Activated T-cell treated with anti-CD3 and anti-CD28 coated beads, Interleukin-2, amount 50 U/mL, for 4 hours (primary cell): Measurements from ENCODE around the gene PADI6. TPM values are rescaled to one million over a fixed set of nuclear protein-coding genes. Genes with fewer than 3 reads are reported as not detected.

Experiments
- ATAC-seq, 2 donors: fragments of 200-7000 bp; cut with Tn5 transposase; one replicate each; pipeline ENCODE4 v1.10.0; 2021
- DNase-seq: peaks from one replicate; pipeline ENCODE4 v3.0.0-alpha.2; 2020
- H3K27me3 Mint-ChIP-seq: one replicate; pipeline ENCODE4 v1.8.0; 2021; ENCODE audit warnings: low read depth, mixed read lengths
- H3K36me3 Mint-ChIP-seq: one replicate; pipeline ENCODE4 v1.8.0; 2022; ENCODE audit warnings: mixed read lengths; ENCODE audit not compliant: insufficient read depth
- H3K4me1 Mint-ChIP-seq: one replicate; pipeline ENCODE4 v1.8.0; 2021; ENCODE audit warnings: low read depth, mixed read lengths
- H3K4me3 Mint-ChIP-seq: one replicate; pipeline ENCODE4 v1.8.0; 2021; ENCODE audit warnings: mild to moderate bottlenecking, moderate library complexity, mixed read lengths
- H3K9me3 Mint-ChIP-seq: one replicate; pipeline ENCODE4 v1.8.0; 2021; ENCODE audit warnings: mixed read lengths
- total RNA-seq, 3 donors: library from RNA; stranded (reverse); gene quantifications; one replicate each; pipeline ENCODE4 v1.2.1, GENCODE V29; 2021

PADI6 gene
- total RNA-seq, 3 donors from 2014 or later = not detected

GRCh38 chr1:17348593-17349234, 23.3 kb upstream of the PADI6 start:
- no peaks in the 10 kb centered on the region for H3K4me1 Mint-ChIP-seq
- no peaks in the 10 kb centered on the region for H3K36me3 Mint-ChIP-seq

DNA sequence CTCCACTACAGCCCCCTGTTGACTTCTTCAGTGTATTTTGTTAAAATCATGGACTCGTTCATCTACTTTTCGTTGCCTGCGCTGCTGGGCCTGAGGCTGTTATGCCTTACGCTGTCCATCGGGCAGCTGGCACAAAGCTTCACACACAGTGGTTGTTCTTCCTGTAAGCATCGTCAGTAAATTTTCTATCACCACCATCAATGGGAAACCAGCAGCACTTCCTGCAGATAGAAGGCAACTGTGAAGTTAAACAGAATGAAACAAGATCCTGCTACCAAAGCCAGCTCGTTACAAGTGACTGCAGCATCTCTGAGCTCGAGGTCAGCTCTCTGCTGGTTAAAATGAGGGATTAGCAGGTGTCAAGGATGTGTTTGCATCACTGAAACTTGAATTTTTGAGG, 21.9 kb upstream of the PADI6 start:
- ATAC-seq = no peak
- no peaks in the 10 kb centered on the region for H3K4me1 Mint-ChIP-seq

More at GRCh38 chr1:17348593-17349234, 23.3 kb upstream of the PADI6 start:
- H3K27me3 Mint-ChIP-seq = peaks cover 11% of the 10 kb centered on the region
- H3K9me3 Mint-ChIP-seq = no peaks in the 10 kb centered on the region
- no peak for ATAC-seq
- no peak overlapping the region for H3K4me3 Mint-ChIP-seq
- DNase-seq = no peak

DNA sequence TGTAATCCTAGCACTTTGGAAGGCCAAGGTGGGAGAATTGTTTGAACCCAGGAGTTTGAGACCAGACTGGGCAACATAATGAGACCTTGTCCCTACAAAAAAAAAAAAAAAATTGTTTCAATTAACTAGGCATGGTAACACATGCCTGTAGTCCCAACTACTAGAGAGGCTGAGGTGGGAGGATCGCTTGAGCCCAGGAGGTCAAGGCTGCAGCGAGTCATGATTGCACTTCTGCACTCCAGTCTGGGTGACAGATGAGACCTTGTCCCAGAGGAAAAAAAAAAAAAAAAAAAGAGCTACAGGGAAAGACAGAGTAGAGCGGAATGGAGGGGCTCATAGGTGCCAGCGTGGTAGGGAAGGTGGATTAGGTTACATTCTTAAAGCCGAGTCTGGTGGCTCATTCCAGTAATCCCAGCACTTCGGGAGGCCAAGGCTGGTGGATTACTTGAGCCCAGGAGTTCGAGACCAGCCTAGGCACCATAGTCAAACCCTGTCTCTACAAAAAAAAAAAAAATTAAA, 21.0 kb upstream of the PADI6 start:
- H3K27me3 Mint-ChIP-seq = peaks cover 11% of the 10 kb centered on the region
- no peaks in the 10 kb centered on the region for H3K9me3 Mint-ChIP-seq
- no peak for ATAC-seq
- no peak for DNase-seq
- H3K36me3 Mint-ChIP-seq = no peaks in the 10 kb centered on the region
- H3K4me3 Mint-ChIP-seq = no peak overlapping the region
- no peaks in the 10 kb centered on the region for H3K4me1 Mint-ChIP-seq

More for the DNA sequence above, 21.9 kb upstream of the PADI6 start:
- H3K36me3 Mint-ChIP-seq = no peaks in the 10 kb centered on the region
- no peak overlapping the region for H3K4me3 Mint-ChIP-seq
- peaks cover 11% of the 10 kb centered on the region for H3K27me3 Mint-ChIP-seq
- no peak for DNase-seq
- H3K9me3 Mint-ChIP-seq = no peaks in the 10 kb centered on the region

GRCh38 chr1:17351598-17352324, 20.2 kb upstream of the PADI6 start:
- Mint-ChIP-seq H3K36me3 (no peaks in the 10 kb centered on the region), H3K4me3 (no peak overlapping the region), H3K4me1 (peaks cover 2% of the 10 kb centered on the region), H3K27me3 (peaks cover 11% of the 10 kb centered on the region), H3K9me3 (no peaks in the 10 kb centered on the region)
- no peak for DNase-seq
- ATAC-seq = no peak

DNA sequence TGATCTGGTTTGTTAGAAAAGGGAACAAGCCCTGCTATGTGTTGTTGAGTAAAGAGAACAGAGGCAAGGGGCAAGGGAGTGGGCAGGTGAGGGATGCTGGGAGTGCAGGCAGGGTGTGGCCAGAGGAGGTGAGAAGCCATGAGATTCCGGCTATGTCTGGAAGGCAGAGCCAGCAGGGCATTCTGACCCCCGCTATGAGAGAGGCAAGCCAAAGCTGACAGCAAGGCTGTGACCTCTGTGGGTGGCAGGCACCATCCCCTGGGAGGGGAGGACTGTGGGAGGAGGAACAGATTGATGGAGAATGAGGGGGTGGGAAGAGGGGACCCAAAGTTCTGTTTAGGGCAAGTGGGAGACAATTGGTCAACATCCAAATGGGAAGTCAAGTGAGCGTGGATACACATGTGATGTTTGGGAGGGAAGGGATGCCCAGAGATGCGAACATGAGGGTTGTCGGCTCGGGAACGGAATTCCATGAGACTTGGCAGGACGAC, 19.5 kb upstream of the PADI6 start:
- peaks cover 11% of the 10 kb centered on the region for H3K27me3 Mint-ChIP-seq
- no peak for DNase-seq
- H3K36me3 Mint-ChIP-seq = no peaks in the 10 kb centered on the region
- H3K9me3 Mint-ChIP-seq = no peaks in the 10 kb centered on the region
- no peak overlapping the region for H3K4me3 Mint-ChIP-seq
- peaks cover 3% of the 10 kb centered on the region for H3K4me1 Mint-ChIP-seq
- ATAC-seq = no peak

- DNase-seq (no peak), ATAC-seq (peak; percentile 73 to 89)
- peaks cover 3% of the 10 kb centered on the region for H3K4me1 Mint-ChIP-seq
- no peaks in the 10 kb centered on the region for H3K9me3 Mint-ChIP-seq
- peaks cover 2% of the 10 kb centered on the region for H3K27me3 Mint-ChIP-seq
- no peaks in the 10 kb centered on the region for H3K36me3 Mint-ChIP-seq
- no peak overlapping the region for H3K4me3 Mint-ChIP-seq
Observed at GRCh38 chr1:17355898-17356297, 16.1 kb upstream of the PADI6 start.

- Mint-ChIP-seq H3K4me1 (peaks cover 3% of the 10 kb centered on the region), H3K9me3 (no peaks in the 10 kb centered on the region), H3K4me3 (no peak overlapping the region), H3K36me3 (no peaks in the 10 kb centered on the region), H3K27me3 (peaks cover 2% of the 10 kb centered on the region)
- no peak for DNase-seq
- peak; percentile 29 to 34 for ATAC-seq
Observed at GRCh38 chr1:17356387-17357026, 15.5 kb upstream of the PADI6 start.

- no peaks in the 10 kb centered on the region for H3K36me3 Mint-ChIP-seq
- peaks cover 5% of the 10 kb centered on the region for H3K27me3 Mint-ChIP-seq
- DNase-seq (no peak), ATAC-seq (no peak)
- H3K4me1 Mint-ChIP-seq = peaks cover 3% of the 10 kb centered on the region
- H3K4me3 Mint-ChIP-seq = no peak overlapping the region
- H3K9me3 Mint-ChIP-seq = no peaks in the 10 kb centered on the region
Observed at GRCh38 chr1:17358557-17358956, 13.4 kb upstream of the PADI6 start.

- H3K4me3 Mint-ChIP-seq = no peak overlapping the region
- H3K9me3 Mint-ChIP-seq = no peaks in the 10 kb centered on the region
- H3K36me3 Mint-ChIP-seq = no peaks in the 10 kb centered on the region
- H3K27me3 Mint-ChIP-seq = peaks cover 6% of the 10 kb centered on the region
- peaks cover 3% of the 10 kb centered on the region for H3K4me1 Mint-ChIP-seq
- ATAC-seq (no peak), DNase-seq (no peak)
Observed at GRCh38 chr1:17359031-17359430, 13.0 kb upstream of the PADI6 start.

GRCh38 chr1:17359808-17360207, 12.2 kb upstream of the PADI6 start:
- peaks cover 3% of the 10 kb centered on the region for H3K4me1 Mint-ChIP-seq
- peaks cover 10% of the 10 kb centered on the region for H3K27me3 Mint-ChIP-seq
- H3K36me3 Mint-ChIP-seq = no peaks in the 10 kb centered on the region
- no peaks in the 10 kb centered on the region for H3K9me3 Mint-ChIP-seq
- H3K4me3 Mint-ChIP-seq = no peak overlapping the region
- DNase-seq = no peak
- no peak for ATAC-seq

DNA sequence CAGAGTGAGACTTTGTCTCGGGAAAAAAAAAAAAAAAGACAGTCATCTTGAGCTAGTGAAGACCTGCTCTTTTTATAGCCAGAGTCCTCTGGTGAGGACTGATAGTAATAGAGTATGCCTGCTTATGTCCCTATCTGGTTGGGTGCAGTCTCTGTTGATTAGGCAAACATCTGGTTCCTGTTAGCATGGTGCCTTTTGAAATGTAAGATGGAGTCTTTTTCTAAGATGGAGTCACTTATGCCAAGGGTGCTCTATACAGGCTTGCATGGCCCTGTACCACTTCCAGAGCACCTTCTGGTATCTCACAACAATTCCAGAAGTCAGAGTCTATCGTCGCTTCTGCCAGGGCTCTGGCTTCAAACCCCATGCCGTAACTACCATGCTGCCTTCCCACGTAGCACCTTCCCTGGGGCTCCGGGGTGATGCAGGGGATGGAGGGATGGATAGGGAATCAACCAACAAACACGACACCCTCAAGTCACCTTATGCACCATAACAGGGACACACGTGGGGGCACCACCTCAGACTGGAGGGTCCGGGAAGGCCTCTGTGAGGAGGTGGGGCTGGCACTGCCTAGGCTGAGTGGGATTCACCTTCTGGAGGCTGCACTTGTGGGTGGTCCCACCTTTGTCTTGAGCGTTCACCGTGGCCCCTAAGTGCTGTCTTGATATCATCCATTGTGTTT, 11.6 kb upstream of the PADI6 start:
- no peak overlapping the region for H3K4me3 Mint-ChIP-seq
- H3K36me3 Mint-ChIP-seq = no peaks in the 10 kb centered on the region
- peaks cover 11% of the 10 kb centered on the region for H3K27me3 Mint-ChIP-seq
- DNase-seq (no peak), ATAC-seq (no peak)
- H3K4me1 Mint-ChIP-seq = peaks cover 3% of the 10 kb centered on the region
- no peaks in the 10 kb centered on the region for H3K9me3 Mint-ChIP-seq

DNA sequence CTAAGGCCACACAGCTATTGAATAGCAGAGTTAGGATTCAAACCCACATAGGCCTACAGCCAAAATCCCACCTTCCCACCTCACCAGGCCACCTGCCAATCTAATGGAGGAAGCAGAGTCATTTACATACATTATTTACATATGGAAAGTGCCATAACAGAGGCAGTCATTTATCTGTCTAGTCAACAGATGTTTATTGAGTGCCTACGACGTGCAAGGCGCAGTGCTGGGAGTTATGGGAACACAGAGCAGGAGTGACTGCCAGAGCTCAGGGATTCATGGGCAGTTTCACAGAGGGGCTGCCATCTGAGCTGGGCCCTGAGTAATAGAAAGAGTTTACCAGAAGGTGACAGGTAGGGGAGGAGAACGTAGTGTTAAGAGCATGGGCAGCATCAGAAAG, 10.3 kb upstream of the PADI6 start:
- Mint-ChIP-seq H3K27me3 (peaks cover 15% of the 10 kb centered on the region), H3K4me3 (no peak overlapping the region), H3K4me1 (peaks cover 1% of the 10 kb centered on the region), H3K36me3 (no peaks in the 10 kb centered on the region), H3K9me3 (no peaks in the 10 kb centered on the region)
- ATAC-seq (no peak), DNase-seq (no peak)

GRCh38 chr1:17363351-17363750, 8.6 kb upstream of the PADI6 start:
- Mint-ChIP-seq H3K4me1 (no peaks in the 10 kb centered on the region), H3K4me3 (no peak overlapping the region), H3K27me3 (peaks cover 15% of the 10 kb centered on the region), H3K9me3 (no peaks in the 10 kb centered on the region), H3K36me3 (no peaks in the 10 kb centered on the region)
- ATAC-seq (no peak), DNase-seq (no peak)

DNA sequence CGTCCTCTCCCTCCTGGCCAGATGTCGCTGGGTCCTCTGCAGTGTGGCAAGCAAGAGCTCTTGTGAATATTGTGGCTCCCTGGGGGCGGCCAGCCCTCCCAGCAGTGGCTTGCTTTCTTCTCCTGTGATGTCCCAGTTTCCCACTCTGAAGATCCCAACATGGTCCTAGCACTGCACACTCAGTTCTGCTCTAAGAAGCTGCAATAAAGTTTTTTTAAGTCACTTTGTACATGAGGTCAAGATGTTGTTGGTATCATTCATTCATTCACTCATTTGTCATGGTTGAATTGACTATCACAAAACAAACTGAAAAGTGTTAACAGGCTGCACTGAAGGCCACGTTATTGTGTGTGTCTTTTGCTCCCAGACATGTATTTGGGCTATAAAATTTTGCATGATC, 8.2 kb upstream of the PADI6 start:
- H3K27me3 Mint-ChIP-seq = peaks cover 15% of the 10 kb centered on the region
- no peak for ATAC-seq
- DNase-seq = no peak
- H3K36me3 Mint-ChIP-seq = no peaks in the 10 kb centered on the region
- H3K4me3 Mint-ChIP-seq = no peak overlapping the region
- no peaks in the 10 kb centered on the region for H3K9me3 Mint-ChIP-seq
- no peaks in the 10 kb centered on the region for H3K4me1 Mint-ChIP-seq
